ENCODE measurements around the gene PTGIR.
"Not testable (repeated sequence)": the region's sequence is repeated elsewhere in the genome, so short reads cannot be mapped to it uniquely, and the experiment has no call there.

Gene PTGIR

DNA sequence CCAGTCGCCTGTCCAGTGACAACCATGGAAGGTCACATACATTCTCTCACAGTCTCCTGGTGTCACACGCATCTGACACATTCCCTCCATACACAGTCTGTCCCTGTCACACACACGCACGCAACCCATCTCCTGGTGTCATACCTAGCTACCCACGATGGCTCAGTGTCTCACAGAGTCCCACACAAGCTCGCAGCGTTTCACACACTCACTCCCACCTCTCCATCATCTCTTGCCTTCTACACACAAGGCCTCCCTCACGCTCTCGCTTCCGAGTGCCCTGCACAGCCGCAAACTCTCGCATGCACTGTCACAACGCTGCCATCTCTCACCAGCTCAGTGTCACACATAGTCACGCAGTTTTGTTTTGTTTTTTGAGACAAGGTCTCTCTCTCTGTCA lies 12.3 kb upstream of the PTGIR start:
- DNase-seq (ENCODE audit: low spot score): no peak

- no peak for DNase-seq (ENCODE audit: low spot score)
Observed at GRCh38 chr19:46635920-46636761, 11.3 kb upstream of the PTGIR start, which contains the start of gene GNG8. Gene GNG8, minus strand, starts transcription at chr19:46636202. Its CDS starts 1,520 bp downstream, at chr19:46634682.

GRCh38 chr19:46634656-46635218 lies 9.8 kb upstream of the PTGIR start:
- no peak for DNase-seq (ENCODE audit: low spot score)

GRCh38 chr19:46634045-46634655 lies 9.3 kb upstream of the PTGIR start:
- peak; percentile 90 for DNase-seq (ENCODE audit: low spot score)

- no peak for DNase-seq (ENCODE audit: low spot score)
Observed at GRCh38 chr19:46633130-46633529, 8.2 kb upstream of the PTGIR start.

DNA sequence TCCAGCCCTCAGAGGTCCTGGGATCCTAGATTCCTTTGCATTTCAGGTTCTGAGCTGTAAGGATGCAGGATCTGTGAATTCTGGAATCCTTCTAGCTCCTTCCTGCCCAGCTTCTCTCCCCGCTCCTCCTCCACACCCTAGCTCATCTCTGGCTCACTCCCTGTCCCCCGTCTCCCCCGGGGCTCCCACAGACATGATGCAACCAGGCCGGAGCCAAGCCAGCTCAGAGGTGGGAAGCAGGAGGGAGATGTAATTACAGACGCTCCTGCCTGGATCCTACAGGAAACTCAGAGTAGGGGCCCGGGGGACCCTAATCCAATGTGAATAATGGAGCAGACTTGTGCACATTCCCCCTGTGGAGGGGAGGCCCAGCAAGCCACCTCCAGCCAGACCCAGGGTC lies 6.6 kb upstream of the PTGIR start:
- no peak for DNase-seq (ENCODE audit: low spot score)

- no peak for DNase-seq (ENCODE audit: low spot score)
Observed at GRCh38 chr19:46630586-46631205, 5.8 kb upstream of the PTGIR start.

DNA sequence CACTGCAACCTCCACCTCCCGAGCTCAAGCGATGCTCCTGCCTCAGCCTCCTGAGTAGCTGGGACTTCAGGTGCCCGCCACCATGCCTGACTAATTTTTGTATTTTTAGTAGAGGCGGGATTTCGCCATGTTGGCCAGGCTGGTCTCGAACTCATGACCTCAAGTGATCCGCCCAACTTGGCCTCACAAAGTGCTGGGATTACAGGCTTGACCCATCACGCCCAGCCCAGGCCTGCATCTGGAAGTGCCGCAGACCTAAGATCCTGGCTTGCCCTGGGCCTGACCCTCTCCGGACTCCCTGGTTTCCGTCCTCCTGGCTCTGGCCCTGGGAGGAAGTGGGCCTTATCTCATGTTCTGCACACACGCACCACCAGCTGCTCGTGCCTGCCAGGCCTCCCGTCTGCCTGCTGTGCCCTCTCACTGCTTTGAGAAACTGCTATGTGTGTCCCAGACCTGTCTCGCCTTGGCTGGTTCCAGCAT lies 4.7 kb upstream of the PTGIR start:
- no peak for DNase-seq (ENCODE audit: low spot score)

DNA sequence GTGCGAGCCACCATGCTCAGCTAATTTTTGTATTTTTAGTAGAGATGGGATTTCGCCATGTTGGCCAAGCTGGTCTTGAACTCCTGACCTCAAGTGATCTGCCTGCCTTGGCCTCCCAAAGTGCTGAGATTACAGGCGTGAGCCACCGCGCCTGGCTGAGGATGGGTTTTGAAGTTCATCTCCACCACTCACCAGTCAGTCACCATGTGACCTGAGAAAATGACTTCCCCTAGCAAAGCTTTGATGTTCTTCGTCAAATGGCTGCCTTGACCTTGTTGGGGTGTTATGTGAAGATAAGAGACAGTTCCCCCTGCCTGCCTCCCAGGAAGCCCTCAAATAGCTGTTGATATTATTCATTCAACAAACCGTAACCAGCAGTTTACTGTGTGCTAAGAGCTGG lies 4.1 kb upstream of the PTGIR start:
- DNase-seq (ENCODE audit: low spot score): not testable (repeated sequence)

DNA sequence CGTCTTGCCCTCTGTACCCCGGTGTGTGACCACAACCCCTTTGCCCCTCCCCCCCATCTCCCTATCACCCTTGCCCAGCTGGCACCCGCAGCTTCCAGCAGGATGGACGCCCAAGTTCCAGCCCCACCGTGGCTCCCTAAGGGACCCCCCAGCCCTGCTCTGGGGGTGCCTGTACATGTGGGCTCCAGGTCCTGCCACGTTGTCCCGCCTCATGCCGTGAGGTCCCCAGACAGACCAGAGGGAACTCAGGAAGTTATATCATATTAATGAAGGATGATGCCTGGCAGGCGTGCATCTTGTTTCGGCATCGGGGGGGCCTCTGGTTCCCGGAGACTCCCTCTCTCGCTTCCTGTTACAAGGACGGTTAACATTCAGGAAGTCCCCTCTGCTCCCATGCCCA lies 1.6 kb upstream of the PTGIR start:
- DNase-seq (ENCODE audit: low spot score): no peak

- no peak for DNase-seq (ENCODE audit: low spot score)
Observed at GRCh38 chr19:46625731-46626130, 842 bp upstream of the PTGIR start.

DNA sequence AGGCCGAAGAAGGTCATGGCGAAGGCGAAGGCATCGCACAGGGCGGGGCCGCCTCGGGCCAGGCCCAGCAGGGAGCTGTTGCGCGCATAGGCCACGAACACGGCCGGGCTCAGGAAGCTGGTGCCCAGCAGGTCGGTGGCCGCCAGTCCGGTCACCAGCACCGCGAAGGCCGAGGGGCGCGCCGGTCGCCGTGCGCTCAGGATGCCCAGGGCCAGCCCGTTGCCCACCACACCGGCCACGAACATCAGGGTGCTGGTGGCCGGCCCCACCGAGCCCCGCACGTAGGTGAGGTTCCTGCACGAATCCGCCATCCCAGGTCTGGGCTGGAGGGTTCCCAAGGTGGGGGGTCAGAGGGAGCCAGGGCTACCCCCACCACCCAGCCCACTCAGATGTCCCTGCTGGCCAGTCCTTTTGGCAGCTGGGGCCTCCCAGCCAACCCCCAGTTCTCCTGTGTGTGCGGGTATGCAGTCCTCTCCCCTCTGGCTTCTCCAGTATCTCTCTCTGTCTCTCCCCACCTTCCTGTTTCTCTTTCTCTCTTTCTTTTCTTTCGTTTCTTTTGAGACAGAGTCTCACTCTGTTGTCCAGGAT lies 880 bp downstream of the PTGIR start:
- DNase-seq (ENCODE audit: low spot score): no peak

- DNase-seq (ENCODE audit: low spot score): no peak
Observed at GRCh38 chr19:46622118-46622446, 2.8 kb downstream of the PTGIR start.

DNA sequence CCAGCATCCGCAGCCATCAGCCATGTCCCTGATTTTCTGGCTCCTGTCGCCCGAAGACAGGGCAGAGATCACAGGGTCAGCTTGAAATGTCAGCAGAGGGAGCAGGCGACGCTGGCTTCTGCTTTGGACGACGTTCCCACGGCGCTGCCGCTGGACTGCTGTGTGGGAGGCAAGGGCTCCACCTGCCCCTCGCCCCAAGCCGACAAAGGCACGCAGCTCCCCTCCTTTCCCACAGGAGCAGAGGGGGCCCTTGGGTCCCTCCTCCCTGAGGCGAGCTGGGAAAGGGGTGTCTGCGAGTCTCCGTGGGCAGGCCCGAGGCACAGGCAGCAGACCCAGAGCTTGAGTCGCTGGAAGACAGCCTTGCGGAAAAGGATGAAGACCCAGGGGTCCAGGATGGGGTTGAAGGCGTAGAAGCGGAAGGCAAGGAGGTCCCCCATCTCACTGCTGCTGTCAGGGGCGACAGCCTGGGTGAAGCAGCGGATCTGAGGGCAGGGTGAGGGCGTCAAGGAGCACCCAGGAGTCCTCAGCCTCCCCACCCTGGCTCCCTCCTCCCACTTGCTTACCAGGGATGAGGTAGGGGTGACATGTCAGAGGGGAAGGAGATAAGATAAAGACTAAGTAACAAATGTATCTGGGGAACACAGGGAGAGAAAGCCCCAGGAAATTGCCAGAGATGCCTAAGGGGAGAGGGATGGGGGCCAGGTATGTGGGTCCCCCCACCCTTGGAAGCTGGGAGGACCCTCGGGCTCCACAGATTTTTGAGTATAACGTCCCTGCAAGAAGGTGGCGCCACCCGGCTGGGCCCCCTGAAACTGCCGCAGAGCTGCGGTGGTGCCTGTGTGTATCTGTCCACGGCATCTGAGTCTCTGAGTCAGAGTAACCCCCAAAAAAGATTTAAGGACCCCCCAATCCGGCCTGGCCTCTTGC lies 3.4 kb downstream of the PTGIR start:
- no peak for DNase-seq (ENCODE audit: low spot score)

DNA sequence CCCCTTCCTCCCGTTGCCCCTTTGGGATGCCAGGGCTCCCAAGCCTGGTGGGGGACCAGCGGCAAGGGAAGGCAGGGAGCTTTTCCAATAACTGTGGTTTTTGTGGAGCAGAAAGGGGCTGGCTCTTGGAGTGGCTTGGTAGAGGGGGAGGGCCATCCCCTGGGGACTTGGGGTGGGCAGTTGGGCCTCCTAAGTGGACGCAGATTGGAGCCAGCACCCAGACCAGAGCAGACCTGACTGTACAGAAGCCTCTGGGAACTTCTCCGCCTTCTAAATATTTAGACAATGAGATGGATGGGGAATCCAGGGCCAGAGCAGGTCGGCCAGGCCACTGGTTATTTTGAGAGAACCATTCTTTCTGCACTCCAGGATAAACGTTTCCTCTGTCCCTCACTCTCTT lies 4.2 kb downstream of the PTGIR start:
- no peak for DNase-seq (ENCODE audit: low spot score)

GRCh38 chr19:46620267-46620666 lies 4.6 kb downstream of the PTGIR start:
- DNase-seq (ENCODE audit: low spot score): no peak

GRCh38 chr19:46618670-46619231 lies 6.1 kb downstream of the PTGIR start:
- no peak for DNase-seq (ENCODE audit: low spot score)

DNA sequence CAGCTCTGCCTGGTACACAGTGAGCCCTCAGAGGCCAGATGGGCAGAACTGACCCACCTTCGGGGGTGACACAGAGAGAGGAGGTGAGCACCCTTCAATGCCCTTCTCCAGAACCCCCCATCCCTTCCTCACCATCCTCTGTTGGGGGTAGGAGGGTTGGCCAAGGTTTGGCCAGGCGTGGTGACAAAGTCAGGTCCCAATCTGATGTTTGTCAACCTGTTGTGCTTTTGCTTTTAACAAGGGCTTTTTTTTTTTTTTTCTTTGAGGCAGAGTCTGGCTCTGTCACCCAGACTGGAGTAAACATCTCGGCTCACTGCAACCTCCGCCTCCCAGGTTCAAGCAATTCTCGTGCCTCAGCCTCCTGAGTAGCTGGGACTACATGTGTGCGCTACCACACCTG lies 7.3 kb downstream of the PTGIR start:
- no peak for DNase-seq (ENCODE audit: low spot score)

- peak; percentile 59 for DNase-seq (ENCODE audit: low spot score)
Observed at GRCh38 chr19:46616631-46617322, 8.1 kb downstream of the PTGIR start.

- DNase-seq (ENCODE audit: low spot score): no peak
Observed at GRCh38 chr19:46615966-46616365, 8.9 kb downstream of the PTGIR start.
